Testis (tissue), 2 donors: ENCODE results near the gene ZFPM1.

Source experiments
- POLR2A ChIP-seq: fragments of 450-650 bp; IDR thresholded peaks from one replicate; pipeline ENCODE4 v1.6.1; 2017; ENCODE audit warnings: antibody characterized with exemption, mild to moderate bottlenecking, moderate library complexity
- TF ChIP-seq, protein P1 (sequence below), 3 experiments: fragments of 450-650 bp in 2 of 3; fragments of 200-600 bp in 1 of 3; sonication (generic) in 1 of 3; IDR thresholded peaks; one replicate each; pipeline ENCODE4 v1.5.1; 2016 to 2019; ENCODE audit warnings: antibody characterized with exemption in 3 of 3, mild to moderate bottlenecking in 2 of 3, moderate library complexity in 1 of 3

- no peak for TF ChIP-seq POLR2A
- TF ChIP-seq, protein P1, sequence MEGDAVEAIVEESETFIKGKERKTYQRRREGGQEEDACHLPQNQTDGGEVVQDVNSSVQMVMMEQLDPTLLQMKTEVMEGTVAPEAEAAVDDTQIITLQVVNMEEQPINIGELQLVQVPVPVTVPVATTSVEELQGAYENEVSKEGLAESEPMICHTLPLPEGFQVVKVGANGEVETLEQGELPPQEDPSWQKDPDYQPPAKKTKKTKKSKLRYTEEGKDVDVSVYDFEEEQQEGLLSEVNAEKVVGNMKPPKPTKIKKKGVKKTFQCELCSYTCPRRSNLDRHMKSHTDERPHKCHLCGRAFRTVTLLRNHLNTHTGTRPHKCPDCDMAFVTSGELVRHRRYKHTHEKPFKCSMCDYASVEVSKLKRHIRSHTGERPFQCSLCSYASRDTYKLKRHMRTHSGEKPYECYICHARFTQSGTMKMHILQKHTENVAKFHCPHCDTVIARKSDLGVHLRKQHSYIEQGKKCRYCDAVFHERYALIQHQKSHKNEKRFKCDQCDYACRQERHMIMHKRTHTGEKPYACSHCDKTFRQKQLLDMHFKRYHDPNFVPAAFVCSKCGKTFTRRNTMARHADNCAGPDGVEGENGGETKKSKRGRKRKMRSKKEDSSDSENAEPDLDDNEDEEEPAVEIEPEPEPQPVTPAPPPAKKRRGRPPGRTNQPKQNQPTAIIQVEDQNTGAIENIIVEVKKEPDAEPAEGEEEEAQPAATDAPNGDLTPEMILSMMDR (IDR thresholded peaks at IDR 0.05), result no peak
Observed at GRCh38 chr16:88504489-88505404, 51.7 kb downstream of the ZFPM1 start.
